NCI-H2029 treated with DMSO at 0.1 percent for 48 hours (cell line): Measurements from ENCODE around the gene KLF9.

Experiments
- DNase-seq: peaks from one replicate; lab custom pipeline; 2025; lab: John Stamatoyannopoulos, UW

KLF9 gene

GRCh38 chr9:70422371-70423043 lies 8.1 kb upstream of the KLF9 start:
- no peak for DNase-seq

GRCh38 chr9:70421272-70422180 lies 7.1 kb upstream of the KLF9 start:
- DNase-seq: no peak

- DNase-seq: peak; percentile 74
Measured at GRCh38 chr9:70420441-70421271, 6.2 kb upstream of the KLF9 start.

- DNase-seq: peak; percentile 89
Measured at GRCh38 chr9:70419556-70420440, 5.3 kb upstream of the KLF9 start.

- peak; percentile 91 for DNase-seq
Measured at GRCh38 chr9:70418822-70419555, 4.5 kb upstream of the KLF9 start.

GRCh38 chr9:70415476-70415875 lies 1.0 kb upstream of the KLF9 start:
- no peak for DNase-seq

- no peak for DNase-seq
Measured at GRCh38 chr9:70415041-70415440, 584 bp upstream of the KLF9 start.

GRCh38 chr9:70413464-70413798 lies 1.0 kb downstream of the KLF9 start:
- DNase-seq: no peak

GRCh38 chr9:70412832-70413463 lies 1.5 kb downstream of the KLF9 start:
- DNase-seq: peak; percentile 58

GRCh38 chr9:70411930-70412831 lies 2.3 kb downstream of the KLF9 start:
- DNase-seq: no peak

GRCh38 chr9:70411121-70411929 lies 3.1 kb downstream of the KLF9 start:
- no peak for DNase-seq

- no peak for DNase-seq
Measured at GRCh38 chr9:70410368-70410767, 4.1 kb downstream of the KLF9 start.

GRCh38 chr9:70409800-70410199 lies 4.7 kb downstream of the KLF9 start:
- DNase-seq: no peak

- no peak for DNase-seq
Measured at GRCh38 chr9:70409280-70409679, 5.2 kb downstream of the KLF9 start.

- DNase-seq: no peak
Measured at GRCh38 chr9:70408393-70409040, 5.9 kb downstream of the KLF9 start.

- no peak for DNase-seq
Measured at GRCh38 chr9:70407081-70407503, 7.4 kb downstream of the KLF9 start.

- no peak for DNase-seq
Measured at GRCh38 chr9:70406434-70406862, 8.0 kb downstream of the KLF9 start.
